Activated naive CD8-positive, alpha-beta T cell treated with anti-CD3 and anti-CD28 coated beads, Interleukin-2, amount 50 U/mL, for 16 hours (primary cell): Measurements from ENCODE around the gene DUSP1.

Experiments
- DNase-seq: peaks from one replicate; pipeline ENCODE4 v3.0.0-alpha.2; 2020; ENCODE audit warnings: low read depth, low spot score

DUSP1 gene

GRCh38 chr5:172743112-172743959 is 27.7 kb downstream of the DUSP1 start:
- no peak for DNase-seq

DNA sequence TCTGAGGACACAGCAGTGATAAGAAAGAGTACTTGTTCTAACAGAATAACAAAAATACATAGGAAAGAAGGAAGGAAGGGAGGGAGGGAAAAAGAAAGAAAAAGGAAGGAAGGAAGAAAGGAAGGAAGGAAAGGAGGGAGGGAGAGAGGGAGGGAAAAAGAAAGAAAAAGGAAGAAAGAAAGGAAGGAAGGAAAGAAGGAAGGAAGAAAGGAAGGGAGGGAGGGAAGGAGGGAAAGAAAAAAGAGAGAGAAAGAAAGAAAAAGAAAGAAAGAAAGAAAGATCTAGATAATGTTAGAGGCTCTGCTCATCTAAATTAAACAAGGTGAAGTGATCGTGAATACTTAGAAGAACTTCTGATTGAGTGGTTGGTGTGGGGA is 29.8 kb downstream of the DUSP1 start:
- DNase-seq, result no peak

DNA sequence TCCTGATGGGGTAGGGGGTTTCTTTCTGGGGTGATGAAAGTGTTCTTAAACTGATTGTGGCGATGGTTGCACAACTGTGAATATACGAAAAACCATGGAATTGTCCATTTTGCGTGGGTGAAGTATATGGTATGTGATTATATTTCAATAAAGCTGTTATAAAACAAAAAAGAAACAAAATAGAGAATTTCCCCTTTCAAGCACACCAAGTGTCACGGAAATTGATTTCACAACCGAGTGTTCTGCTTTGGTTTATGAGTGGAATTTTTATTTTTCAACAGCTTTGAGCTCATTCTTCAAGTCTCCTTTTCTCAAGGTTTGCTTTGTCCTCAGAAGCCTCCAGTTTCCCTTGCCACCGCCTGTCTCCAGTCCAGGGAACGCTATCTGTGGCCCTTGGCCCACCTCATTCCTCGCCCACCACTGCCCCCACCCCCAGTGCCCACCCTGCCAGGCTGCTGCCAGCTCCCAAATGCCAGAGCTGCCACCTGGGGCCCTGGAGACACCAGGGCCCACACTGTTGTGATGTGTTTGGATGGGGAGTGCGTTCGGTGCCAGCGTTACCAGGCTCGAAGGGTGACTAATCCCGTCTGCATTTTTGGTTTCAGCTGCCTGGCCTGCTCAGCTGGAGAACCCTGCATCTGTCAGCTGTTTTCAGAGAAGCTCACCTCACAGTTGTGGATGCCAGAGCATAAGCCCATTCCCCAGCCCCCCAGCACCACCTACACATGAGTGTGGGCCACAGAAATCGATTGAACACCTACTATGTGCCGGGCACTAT is 30.4 kb downstream of the DUSP1 start:
- DNase-seq, result no peak

- DNase-seq, result no peak
Observed at GRCh38 chr5:172739375-172739774, 31.6 kb downstream of the DUSP1 start.

DNA sequence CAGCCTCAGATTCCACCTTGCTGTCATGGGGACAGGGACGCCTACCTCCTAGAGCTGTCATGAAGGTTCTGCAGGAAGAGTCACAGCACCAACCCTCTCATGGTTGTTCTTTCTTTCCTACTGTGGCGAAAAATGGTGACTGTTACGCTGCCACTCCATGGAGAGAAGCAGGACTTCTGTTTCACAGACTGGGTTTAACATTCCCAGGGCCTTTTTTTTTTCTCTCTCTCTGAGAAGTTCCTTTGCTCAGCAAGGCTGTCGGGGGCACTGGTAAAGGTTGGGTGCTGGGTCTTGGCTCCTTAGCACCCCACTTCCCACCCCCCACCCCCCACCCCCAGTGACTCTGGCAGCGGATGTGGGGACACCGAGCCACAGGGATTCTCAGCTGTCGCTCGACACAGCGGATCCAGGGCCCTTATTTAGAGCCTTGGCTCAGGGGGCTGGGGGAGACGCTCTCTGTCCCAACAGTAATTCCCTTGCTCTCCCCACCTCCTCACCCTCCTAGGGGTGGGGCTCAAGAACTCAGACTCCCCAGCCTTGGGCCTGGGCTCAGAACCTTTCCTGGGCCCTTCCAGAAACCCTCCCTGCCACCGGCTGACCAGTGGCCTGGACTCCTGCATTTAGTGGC is 34.4 kb downstream of the DUSP1 start:
- no peak for DNase-seq

DNA sequence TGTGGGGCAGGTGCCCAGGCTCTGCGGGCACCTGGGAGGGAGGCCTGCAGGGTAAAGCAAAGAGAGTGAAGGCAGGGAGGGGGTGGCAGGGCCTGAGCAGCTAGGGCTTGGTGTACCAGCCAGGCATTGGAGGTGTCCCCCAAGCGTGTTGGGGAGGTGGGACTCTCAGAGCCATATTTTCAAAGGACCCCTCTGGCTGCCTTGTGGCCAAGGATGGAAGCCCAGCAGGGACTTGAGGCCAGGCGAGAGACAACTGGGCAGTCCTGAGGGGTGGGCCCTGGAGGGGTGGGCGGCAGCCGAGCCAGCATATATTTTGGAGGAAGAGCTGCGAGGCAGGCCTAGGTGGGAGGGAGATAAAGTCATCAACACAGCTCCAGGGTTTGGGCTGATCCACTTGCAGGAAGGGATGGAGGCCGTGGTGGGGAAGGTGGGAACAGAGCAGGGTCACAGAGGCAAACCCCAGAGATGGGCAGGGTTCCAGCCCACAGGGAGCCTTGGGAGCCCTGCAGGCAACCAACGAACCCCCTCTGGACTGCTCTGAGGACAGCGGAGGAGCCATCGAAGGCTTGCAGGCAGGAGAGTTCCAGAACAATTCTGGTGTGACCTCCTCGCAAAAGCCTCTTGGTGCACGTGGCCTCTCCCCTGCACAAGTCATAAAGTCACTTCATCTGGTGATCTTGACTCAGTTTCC is 35.7 kb downstream of the DUSP1 start:
- DNase-seq, result no peak

GRCh38 chr5:172733974-172734346 is 37.0 kb downstream of the DUSP1 start:
- DNase-seq, result no peak

- no peak for DNase-seq
Observed at GRCh38 chr5:172733131-172733973, 37.6 kb downstream of the DUSP1 start.

GRCh38 chr5:172732201-172732865 is 38.7 kb downstream of the DUSP1 start:
- DNase-seq, result no peak

GRCh38 chr5:172731680-172732074 is 39.3 kb downstream of the DUSP1 start:
- no peak for DNase-seq

- DNase-seq, result no peak
Observed at GRCh38 chr5:172730981-172731679, 39.9 kb downstream of the DUSP1 start.

- no peak for DNase-seq
Observed at GRCh38 chr5:172730222-172730621, 40.8 kb downstream of the DUSP1 start.

DNA sequence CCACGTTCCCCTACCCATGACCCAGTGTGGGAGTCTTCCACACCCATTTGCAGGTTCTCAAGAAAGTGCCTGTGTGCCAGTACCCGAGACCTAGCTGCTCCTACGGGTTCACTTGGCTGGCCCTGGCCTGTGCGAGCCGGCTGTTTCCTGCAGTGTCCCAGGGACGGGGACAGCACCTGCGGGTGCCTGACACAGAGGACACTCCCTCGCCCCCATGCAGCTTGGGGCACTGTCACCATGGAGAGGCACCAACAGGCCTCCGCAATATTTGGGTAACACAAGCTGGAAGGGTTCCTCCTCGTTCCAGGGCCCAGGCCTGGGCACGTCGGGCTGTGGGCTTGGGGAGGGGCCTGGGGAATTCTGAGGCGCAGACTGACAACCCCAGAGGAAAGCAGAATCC is 41.4 kb downstream of the DUSP1 start:
- DNase-seq, result no peak

DNA sequence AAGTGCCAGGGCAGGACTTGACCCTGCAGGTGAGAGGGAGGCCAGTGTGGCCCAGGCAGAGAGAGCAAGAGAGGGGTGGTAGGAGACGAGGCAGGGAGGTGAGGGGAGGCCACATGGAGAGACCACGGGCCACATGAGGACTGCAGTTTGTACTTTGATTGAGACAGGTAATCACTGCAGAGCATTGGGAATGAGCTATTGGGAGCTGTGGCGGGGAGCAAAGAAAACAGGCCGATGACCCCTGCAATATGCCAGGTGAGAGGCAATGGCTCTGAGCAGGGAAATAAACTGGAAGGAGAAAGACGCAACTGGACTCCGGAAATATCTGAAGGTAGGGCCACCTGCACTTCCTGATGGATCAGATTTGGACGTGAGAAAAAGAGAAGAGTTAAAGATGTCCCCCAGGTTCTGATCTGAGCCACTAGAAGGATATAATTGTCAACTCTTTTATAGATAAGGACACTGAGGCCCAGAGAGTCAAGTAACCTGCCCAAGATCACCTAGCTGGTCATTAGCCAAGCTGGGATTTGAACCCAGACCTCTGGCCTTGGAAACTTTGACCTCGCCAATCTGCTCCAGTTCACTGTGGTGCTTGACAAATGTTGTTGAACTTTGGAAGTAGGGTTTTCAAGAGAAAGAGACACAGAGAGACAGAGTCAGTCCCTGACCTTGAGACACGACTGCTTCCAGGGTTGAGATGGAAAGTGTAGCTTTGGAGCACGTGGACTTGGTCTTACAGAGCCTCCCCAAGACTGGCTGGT is 42.3 kb downstream of the DUSP1 start:
- no peak for DNase-seq

DNA sequence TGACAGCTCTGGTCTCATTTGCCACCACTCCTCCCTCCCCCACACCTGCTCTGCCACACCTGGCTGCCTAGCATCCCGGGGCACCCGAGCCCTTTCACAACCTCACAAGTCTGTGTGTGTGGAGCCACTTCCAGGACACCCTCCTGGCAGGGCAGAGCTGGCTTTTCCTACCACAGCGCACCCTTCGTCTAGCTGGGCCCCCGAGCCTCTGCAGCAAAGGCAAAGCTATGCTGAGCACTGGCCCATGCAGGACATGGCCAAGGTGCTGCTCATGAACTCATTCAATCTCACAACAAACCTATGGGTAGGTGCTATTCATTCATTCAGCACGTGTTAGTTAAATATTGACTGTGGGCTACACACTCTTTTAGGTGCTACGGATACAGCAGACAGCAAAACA is 43.4 kb downstream of the DUSP1 start:
- DNase-seq, result no peak

GRCh38 chr5:172726966-172727365 is 44.0 kb downstream of the DUSP1 start:
- no peak for DNase-seq

DNA sequence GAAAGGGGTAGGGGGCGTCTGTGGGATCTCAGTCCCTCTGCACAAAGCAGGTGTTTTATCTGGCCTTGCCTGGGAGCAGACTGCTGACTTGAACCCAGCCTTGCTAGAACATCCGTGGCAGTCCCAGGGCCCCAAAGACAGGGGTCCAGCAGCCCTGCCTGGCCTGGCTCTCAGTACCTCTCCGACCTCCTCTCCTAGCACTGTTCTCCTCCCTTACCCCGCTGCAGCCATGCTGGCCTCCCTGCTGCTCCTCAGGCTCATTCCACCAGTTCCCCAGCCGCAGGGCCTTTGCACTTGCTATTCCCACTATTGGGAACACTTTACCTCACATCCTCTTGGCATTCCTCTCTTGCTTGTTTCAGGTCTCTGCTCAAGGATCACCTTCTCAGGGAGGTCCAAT is 45.2 kb downstream of the DUSP1 start:
- no peak for DNase-seq

DNA sequence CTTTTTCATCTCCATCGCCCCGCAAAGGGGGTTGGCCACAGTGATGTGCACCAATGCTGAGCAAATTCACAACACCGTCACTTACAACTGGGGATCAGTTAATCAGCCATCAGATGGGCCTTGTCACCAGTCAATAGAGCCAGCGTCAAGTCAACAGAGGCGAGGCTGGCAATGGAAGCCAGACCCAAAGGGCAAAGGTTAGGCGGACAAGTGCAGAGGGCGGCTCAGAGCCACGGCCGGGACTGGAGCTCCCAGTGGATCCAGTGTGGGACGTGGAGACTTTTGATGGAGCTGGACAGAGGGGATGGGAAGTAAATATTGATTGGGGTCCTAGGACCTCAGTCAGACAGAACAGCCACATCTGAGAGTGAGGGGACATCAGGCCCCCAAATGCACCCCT is 45.7 kb downstream of the DUSP1 start:
- DNase-seq, result no peak
